GM13977 (cell line): ENCODE measurements around the gene MYOF.
"Not testable (repeated sequence)": the region's sequence is repeated elsewhere in the genome, so short reads cannot be mapped to it uniquely, and the experiment has no call there.

ENCODE experiments used
- DNase-seq: peaks from one replicate; pipeline ENCODE4 v3.0.0; 2012; ENCODE audit warnings: low spot score
- in situ Hi-C: fragments of 300-500 bp; cut with MboI; formaldehyde crosslinking; loops from one replicate; pipeline ENCODE4 v1.12.0; 2022; ENCODE audit warnings: low sequenced_read_pairs, low pct_unique_long_range_greater_than_20kb, mixed read lengths, inconsistent platforms; ENCODE audit not compliant: unreplicated experiment
- TF ChIP-seq, protein P1 (sequence below): IDR thresholded peaks from 2 replicates; pipeline ENCODE4 v1.5.1; 2012; ENCODE audit warnings: mild to moderate bottlenecking, control low read depth; ENCODE audit not compliant: insufficient read depth; ENCODE audit errors: extremely low read depth, missing control alignments

MYOF gene

DNA sequence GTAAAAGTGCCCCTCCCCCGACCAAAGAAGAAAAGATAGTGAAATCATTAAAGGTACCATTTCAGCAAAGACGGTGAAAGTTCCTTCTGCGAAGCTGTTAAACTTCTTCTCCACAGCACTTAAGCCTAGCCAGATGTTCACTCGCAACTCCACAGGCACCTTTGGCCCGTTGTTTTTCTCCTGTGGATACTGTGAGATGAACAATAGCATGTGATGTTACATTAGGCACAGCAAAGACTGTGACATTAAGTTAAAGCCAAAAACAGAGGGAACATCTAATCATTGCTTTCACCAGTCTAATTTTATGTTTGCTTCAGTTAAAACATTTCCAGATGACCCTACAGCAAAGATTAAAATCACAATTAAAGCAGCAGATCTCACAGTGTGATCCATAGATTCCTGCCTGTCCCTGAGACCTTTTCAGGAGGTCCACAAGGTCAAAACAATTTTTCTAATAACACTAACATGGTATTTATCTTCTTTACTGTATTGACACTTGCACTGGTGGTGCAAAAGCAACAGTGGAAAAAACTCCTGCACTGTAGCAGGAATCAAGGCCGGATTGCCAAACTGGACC, 112.5 kb downstream of the MYOF start:
- TF ChIP-seq, protein P1, sequence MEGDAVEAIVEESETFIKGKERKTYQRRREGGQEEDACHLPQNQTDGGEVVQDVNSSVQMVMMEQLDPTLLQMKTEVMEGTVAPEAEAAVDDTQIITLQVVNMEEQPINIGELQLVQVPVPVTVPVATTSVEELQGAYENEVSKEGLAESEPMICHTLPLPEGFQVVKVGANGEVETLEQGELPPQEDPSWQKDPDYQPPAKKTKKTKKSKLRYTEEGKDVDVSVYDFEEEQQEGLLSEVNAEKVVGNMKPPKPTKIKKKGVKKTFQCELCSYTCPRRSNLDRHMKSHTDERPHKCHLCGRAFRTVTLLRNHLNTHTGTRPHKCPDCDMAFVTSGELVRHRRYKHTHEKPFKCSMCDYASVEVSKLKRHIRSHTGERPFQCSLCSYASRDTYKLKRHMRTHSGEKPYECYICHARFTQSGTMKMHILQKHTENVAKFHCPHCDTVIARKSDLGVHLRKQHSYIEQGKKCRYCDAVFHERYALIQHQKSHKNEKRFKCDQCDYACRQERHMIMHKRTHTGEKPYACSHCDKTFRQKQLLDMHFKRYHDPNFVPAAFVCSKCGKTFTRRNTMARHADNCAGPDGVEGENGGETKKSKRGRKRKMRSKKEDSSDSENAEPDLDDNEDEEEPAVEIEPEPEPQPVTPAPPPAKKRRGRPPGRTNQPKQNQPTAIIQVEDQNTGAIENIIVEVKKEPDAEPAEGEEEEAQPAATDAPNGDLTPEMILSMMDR = no peak
- in situ Hi-C loops = no loop called here
- DNase-seq = no peak

DNA sequence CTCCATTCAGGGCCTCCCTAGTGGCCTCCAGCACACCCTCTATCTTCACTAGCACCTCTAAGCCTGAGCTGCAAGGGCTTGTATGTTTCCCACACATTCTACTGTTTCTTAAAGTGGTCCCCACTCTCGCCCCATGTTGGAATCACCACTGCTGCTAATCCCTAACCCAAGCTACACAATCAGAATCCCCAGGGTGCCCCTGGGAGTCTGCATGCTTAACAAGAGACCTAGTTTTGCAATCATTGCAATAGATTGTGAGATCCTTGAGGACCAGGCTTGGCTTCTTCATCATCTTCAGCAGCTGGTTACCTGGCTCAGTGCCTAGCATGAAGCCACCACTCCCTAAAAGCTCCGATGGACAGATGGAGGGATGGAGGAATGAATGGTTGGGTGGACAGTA, 113.9 kb downstream of the MYOF start:
- in situ Hi-C loops = no loop called here
- no peak for DNase-seq
- TF ChIP-seq, protein P1 = no peak

DNA sequence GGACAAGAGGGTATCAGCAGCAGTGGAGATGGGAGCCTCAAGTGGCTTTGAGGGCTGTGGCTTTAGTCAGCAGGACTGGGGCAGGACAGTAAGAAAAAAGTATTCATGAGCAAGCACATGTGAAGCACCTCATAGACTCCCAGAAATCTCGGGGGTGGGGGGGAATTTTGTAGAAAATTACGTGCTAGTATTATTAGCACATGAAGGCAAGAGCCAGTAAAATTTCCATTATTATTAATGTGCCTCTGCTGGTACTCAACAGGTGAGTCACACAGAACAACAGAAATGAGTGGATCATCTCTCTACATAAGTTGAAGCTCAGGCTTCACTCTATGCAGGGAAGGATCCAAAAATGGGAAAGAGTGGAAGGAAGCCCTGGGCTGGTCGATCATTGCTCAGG, 114.5 kb downstream of the MYOF start:
- TF ChIP-seq, protein P1 = no peak
- in situ Hi-C loops = no loop called here
- DNase-seq = no peak

DNA sequence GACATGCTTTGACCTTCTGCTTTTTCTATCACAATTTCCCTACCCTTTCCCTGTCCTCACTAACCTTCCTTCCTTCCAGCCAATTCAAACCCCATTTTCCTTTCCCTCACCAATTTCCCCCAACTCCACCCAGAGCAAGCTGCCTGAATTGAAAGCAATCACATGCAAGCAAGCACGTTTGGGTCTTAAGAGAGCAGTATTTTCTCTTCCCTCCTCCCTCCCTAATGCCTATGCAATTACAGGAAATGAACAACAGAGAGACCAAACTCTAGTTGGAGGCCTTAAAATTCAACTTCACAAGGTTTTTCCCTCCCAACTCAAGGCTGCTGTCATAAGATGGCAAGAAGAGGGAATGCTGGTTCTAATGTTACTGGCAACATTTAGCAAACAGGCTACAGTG, 117.2 kb downstream of the MYOF start:
- DNase-seq = no peak
- in situ Hi-C loops = no loop called here
- TF ChIP-seq, protein P1 = no peak

DNA sequence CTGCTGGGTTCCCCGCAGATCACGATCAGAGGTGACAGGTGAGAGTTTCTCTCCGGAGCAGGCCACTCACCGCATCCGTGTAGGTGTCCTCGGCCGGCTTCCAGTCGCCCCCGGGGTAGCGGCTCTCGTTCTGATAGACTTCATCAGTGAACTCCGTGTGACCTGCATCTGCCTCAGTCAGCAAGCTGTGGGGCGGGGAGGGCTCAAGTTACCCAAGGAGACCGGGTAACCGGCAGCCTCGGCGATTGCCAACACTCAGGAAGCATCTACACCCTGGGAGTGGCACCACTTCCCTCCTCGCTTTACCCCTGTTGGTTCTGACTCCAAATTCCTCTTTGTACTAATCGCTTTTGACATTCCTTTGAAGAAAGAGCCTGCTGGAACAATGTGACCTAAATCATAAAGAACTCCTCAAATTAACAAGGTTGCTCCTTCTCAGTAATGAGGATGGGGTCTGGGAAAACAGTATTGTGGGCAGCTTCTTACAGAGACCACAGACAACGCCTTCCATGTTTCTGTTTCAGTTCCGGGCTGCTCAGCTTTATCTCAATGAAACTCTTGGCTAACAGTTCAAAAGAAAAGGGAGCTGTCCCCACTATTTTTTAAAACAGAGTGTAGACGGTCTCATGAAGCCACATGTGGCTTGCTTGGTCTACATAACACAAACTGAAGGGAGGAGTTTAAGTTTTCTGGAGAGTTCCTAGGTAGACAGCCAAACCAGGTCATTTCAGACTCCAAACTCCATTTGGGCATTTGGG, 118.1 kb downstream of the MYOF start:
- TF ChIP-seq, protein P1 = no peak
- DNase-seq = no peak
- in situ Hi-C loops = no loop called here

DNA sequence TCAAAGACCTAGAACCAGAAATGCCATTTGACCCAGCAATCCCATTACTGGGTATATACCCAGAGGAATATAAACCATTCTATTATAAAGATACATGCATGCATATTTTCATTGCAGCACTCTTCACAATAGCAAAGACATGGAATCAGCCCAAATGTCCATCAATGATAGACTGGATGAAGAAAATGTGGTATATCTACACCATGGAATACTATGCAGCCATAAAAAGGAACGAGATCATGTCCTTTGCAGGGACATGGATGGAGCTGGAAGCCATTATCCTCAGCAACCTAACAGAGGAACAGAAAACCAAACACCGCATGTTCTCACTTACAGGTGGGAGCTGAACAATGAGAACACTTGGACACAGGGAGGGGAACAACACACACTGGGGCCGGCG, 123.7 kb downstream of the MYOF start:
- DNase-seq = not testable (repeated sequence)
- in situ Hi-C loops = loop anchor here (10.0 kb wide), 1 partner anchor 284 kb away; the partner anchor contains the start of gene CYP26A1

DNA sequence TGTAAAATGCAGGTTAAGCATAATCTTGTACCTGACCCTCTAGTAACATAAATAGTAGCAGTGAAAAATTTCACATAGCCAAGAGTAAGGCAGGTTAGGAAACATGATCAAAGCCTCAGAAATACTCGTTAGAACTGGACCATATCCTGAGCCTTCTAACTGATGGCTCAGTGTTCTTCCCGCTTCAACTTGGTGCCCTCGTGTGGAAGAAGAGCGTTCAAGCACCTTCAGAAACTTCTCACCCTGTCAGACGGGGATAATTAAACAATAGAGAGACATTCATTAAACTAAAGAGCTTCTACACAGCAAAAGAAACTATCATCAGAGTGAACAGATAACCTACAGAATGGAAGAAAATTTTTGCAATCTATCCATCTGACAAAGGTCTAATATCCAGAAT, 124.5 kb downstream of the MYOF start:
- DNase-seq = no peak
- TF ChIP-seq, protein P1 = peak; percentile 49
- in situ Hi-C loops = loop anchor here (10.0 kb wide), 1 partner anchor 283 kb away; the partner anchor contains the start of gene CYP26A1
